ENCODE results near the gene RFTN2. TPM values are rescaled to one million over a fixed set of nuclear protein-coding genes. Genes with fewer than 3 reads are reported as not detected.

Gene RFTN2
- total and polyA plus RNA-seq, 2 of the 13 experiments (the other 11 are each of a cell fraction or from before 2014, with no cell fraction given), result not detected

GRCh38 chr2:197707316-197708213 lies 32.2 kb upstream of the RFTN2 start (continued):
- TF ChIP-seq, protein P1, sequence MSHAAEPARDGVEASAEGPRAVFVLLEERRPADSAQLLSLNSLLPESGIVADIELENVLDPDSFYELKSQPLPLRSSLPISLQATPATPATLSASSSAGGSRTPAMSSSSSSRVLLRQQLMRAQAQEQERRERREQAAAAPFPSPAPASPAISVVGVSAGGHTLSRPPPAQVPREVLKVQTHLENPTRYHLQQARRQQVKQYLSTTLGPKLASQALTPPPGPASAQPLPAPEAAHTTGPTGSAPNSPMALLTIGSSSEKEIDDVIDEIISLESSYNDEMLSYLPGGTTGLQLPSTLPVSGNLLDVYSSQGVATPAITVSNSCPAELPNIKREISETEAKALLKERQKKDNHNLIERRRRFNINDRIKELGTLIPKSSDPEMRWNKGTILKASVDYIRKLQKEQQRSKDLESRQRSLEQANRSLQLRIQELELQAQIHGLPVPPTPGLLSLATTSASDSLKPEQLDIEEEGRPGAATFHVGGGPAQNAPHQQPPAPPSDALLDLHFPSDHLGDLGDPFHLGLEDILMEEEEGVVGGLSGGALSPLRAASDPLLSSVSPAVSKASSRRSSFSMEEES (CRISPR knock-in tag; IDR thresholded peaks at IDR 0.05), result no peak
- 0 out of 2 replicates have a peak, but pooled peaks have one; percentile 40 for TF ChIP-seq ARID3A (IDR thresholded peaks at IDR 0.05; ENCODE audit: low read depth, low read length)
- TF ChIP-seq ZSCAN25 (CRISPR knock-in tag; IDR thresholded peaks at IDR 0.05), result no peak; the same call in 1 of the 2 replicates
- TF ChIP-seq HNRNPUL1 (IDR thresholded peaks at IDR 0.05; ENCODE audit: low read depth, low read length), result no peak
- no peak for TF ChIP-seq GRHL1 (CRISPR knock-in tag; conservative IDR thresholded peaks at IDR 0.05)
- no peak for TF ChIP-seq ZNF282 (IDR thresholded peaks at IDR 0.05; ENCODE audit: partially characterized antibody)
- TF ChIP-seq TCF7 (IDR thresholded peaks at IDR 0.05; ENCODE audit: low read depth), result no peak
- no peak for TF ChIP-seq ZNF816 (CRISPR knock-in tag; IDR thresholded peaks at IDR 0.05; ENCODE audit: borderline replicate concordance)
- TF ChIP-seq ZNF20 (CRISPR knock-in tag; IDR thresholded peaks at IDR 0.05), result no peak
- peak; percentile 61 for TF ChIP-seq RAD21 (CRISPR knock-in tag; IDR thresholded peaks at IDR 0.05)
- TF ChIP-seq, protein P2, sequence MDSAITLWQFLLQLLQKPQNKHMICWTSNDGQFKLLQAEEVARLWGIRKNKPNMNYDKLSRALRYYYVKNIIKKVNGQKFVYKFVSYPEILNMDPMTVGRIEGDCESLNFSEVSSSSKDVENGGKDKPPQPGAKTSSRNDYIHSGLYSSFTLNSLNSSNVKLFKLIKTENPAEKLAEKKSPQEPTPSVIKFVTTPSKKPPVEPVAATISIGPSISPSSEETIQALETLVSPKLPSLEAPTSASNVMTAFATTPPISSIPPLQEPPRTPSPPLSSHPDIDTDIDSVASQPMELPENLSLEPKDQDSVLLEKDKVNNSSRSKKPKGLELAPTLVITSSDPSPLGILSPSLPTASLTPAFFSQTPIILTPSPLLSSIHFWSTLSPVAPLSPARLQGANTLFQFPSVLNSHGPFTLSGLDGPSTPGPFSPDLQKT (CRISPR knock-in tag; IDR thresholded peaks at IDR 0.05; ENCODE audit: borderline replicate concordance), result no peak
- no peak for TF ChIP-seq SIN3B (IDR thresholded peaks at IDR 0.05; ENCODE audit: low read length)
- TF ChIP-seq TFAP4 (IDR thresholded peaks at IDR 0.05; ENCODE audit: borderline replicate concordance, low read depth), result no peak
- TF ChIP-seq, protein P3, sequence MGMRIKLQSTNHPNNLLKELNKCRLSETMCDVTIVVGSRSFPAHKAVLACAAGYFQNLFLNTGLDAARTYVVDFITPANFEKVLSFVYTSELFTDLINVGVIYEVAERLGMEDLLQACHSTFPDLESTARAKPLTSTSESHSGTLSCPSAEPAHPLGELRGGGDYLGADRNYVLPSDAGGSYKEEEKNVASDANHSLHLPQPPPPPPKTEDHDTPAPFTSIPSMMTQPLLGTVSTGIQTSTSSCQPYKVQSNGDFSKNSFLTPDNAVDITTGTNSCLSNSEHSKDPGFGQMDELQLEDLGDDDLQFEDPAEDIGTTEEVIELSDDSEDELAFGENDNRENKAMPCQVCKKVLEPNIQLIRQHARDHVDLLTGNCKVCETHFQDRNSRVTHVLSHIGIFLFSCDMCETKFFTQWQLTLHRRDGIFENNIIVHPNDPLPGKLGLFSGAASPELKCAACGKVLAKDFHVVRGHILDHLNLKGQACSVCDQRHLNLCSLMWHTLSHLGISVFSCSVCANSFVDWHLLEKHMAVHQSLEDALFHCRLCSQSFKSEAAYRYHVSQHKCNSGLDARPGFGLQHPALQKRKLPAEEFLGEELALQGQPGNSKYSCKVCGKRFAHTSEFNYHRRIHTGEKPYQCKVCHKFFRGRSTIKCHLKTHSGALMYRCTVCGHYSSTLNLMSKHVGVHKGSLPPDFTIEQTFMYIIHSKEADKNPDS (CRISPR knock-in tag; IDR thresholded peaks at IDR 0.05), result no peak
- 0 out of 2 replicates have a peak, but pooled peaks have one; percentile 4 for TF ChIP-seq RNF219 (CRISPR knock-in tag; IDR thresholded peaks at IDR 0.05)
- peak in 1 of 2 experiments; percentile 32; a peak in 1 of 4 replicates for TF ChIP-seq KLF16 (CRISPR knock-in tag; IDR thresholded peaks at IDR 0.05)

Data from HepG2 (cell line).